Measurements from ENCODE around the gene SPRED2.

SPRED2 gene

DNA sequence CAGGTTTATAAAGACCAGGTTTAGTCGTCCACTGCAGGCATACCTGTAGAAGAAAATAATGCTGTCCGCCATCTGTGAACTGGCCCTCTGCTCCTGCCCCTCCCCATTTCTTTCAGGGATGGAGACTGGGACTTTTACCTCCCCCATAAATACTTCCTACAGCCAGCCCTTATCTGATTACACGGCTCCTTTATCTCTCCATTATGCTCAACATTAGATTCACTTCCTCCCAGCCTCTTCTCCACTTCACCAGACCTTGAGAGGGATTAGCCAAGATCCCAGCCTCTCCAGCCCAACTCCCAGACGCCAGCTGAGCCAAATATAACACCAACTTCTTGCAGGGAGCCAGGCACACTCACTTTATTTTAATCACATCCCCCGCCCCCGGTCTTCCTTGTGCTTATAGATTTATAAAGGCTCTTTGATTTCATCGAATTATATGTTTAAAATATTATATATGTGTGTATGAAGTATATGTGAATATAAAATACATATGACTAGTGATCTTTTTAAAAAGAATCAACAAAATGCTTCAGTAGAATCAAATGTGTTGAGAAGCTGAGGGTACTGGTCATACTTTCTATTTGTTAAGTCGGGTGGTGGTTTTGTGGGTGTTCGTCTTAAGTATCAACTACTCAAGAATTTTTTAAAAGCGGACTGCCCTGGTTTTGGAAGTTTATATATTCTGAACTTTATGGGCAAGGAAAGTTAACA, 81.0 kb downstream of the SPRED2 start:
- Histone ChIP-seq H3K36me3 (ENCODE audit: insufficient read depth, low read length) (no peaks in the 10 kb centered on the region), H3K27ac (peak overlapping the region; percentile 86; the same call in 1 of the 2 replicates), H3K4me3 (peak overlapping the region; percentile 60), H3K9ac (ENCODE audit: insufficient read length) (no peak overlapping the region), H3K9me3 (ENCODE audit: low read depth, low read length) (no peaks in the 10 kb centered on the region)
- no peak for DNase-seq (ENCODE audit: low read depth, low spot score)
- TF ChIP-seq EZH2 (IDR thresholded peaks at IDR 0.05) (no peak), FOXP2 (optimal IDR thresholded peaks at IDR 0.05; ENCODE audit: control extremely low read depth, extremely low read length, insufficient read depth) (no peak), POLR2AphosphoS5 (IDR thresholded peaks at IDR 0.05; ENCODE audit: borderline replicate concordance, low read depth, low read length) (no peak)

DNA sequence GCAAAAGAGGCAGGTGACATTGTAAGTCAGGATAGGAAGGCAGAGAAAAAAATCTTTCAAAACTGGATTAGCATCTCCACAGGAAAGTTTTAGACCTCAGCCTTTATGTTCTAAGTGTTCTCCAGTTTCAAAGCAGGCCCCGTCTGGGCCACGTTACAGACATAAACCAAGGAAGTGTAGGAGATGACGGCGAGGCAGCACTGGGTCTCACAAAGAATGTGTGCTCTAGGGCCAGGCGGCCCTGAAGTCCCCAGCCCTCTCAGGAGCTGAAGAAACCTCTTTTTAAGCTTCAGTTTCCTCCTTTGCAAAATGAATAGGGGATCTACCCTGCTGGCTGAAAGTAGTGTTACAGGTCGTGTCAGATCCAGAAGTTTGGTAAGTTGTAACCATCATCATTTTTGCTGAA, 81.7 kb downstream of the SPRED2 start:
- no peak overlapping the region for H3K9ac ChIP-seq (ENCODE audit: insufficient read length)
- H3K36me3 ChIP-seq (ENCODE audit: insufficient read depth, low read length): no peaks in the 10 kb centered on the region
- TF ChIP-seq FOXP2 (optimal IDR thresholded peaks at IDR 0.05; ENCODE audit: control extremely low read depth, extremely low read length, insufficient read depth) (no peak), POLR2AphosphoS5 (IDR thresholded peaks at IDR 0.05; ENCODE audit: borderline replicate concordance, low read depth, low read length) (no peak), EZH2 (IDR thresholded peaks at IDR 0.05) (no peak)
- peak overlapping the region; percentile 86 for H3K27ac ChIP-seq
- no peak for DNase-seq (ENCODE audit: low read depth, low spot score)
- no peaks in the 10 kb centered on the region for H3K9me3 ChIP-seq (ENCODE audit: low read depth, low read length)
- H3K4me3 ChIP-seq: peak overlapping the region; percentile 60

DNA sequence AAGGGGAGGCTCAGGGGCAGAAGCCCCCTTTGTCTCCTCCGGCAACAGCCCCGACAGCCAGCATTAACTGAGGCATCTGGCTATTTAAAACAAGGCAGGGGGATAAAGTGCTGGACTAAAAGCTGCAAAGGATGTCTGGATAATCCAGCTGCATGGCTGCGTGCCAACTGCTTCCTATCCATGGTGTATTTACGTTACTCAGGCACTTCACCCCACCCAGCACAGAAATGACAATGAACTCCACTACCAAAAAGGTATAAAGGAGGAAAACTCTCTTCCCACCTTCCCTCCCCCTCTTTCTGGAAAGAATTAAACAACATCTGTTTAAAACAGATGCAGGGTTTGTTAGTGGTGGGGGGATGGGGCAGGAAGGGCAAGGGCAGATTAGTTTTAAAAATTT, 82.5 kb downstream of the SPRED2 start:
- Histone ChIP-seq H3K9me3 (ENCODE audit: low read depth, low read length) (no peaks in the 10 kb centered on the region), H3K4me3 (peak overlapping the region; percentile 60), H3K36me3 (ENCODE audit: insufficient read depth, low read length) (no peaks in the 10 kb centered on the region), H3K9ac (ENCODE audit: insufficient read length) (no peak overlapping the region), H3K27ac (peak overlapping the region; percentile 86)
- TF ChIP-seq POLR2AphosphoS5 (IDR thresholded peaks at IDR 0.05; ENCODE audit: borderline replicate concordance, low read depth, low read length) (no peak), EZH2 (IDR thresholded peaks at IDR 0.05) (no peak), FOXP2 (optimal IDR thresholded peaks at IDR 0.05; ENCODE audit: control extremely low read depth, extremely low read length, insufficient read depth) (no peak)
- DNase-seq (ENCODE audit: low read depth, low spot score): no peak

DNA sequence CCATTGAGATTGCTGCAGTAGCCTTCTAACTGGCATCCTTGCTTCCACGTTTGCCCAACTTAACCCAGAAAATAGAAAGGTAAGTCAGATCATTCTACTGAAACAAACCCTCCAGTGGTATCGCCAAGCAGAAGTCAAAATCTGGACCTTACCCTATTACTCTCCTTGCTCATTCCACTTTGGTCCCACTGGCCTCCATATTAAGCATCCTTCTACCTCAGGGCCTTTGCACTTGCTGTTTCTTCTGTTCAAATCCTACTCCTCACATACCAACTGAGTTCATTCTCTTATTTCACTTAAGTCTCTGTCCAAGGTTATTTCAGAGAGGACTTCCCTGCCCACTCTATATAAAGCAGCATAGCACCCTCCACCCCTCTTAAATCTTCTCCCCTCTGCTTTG, 84.5 kb downstream of the SPRED2 start:
- no peaks in the 10 kb centered on the region for H3K36me3 ChIP-seq (ENCODE audit: insufficient read depth, low read length)
- no peak for TF ChIP-seq POLR2AphosphoS5 (IDR thresholded peaks at IDR 0.05; ENCODE audit: borderline replicate concordance, low read depth, low read length)
- TF ChIP-seq EZH2 (IDR thresholded peaks at IDR 0.05): no peak
- no peak for TF ChIP-seq FOXP2 (optimal IDR thresholded peaks at IDR 0.05; ENCODE audit: control extremely low read depth, extremely low read length, insufficient read depth)
- H3K4me3 ChIP-seq: no peak overlapping the region
- H3K9me3 ChIP-seq (ENCODE audit: low read depth, low read length): no peaks in the 10 kb centered on the region
- no peak overlapping the region for H3K9ac ChIP-seq (ENCODE audit: insufficient read length)
- DNase-seq (ENCODE audit: low read depth, low spot score): no peak
- no peak overlapping the region for H3K27ac ChIP-seq

DNA sequence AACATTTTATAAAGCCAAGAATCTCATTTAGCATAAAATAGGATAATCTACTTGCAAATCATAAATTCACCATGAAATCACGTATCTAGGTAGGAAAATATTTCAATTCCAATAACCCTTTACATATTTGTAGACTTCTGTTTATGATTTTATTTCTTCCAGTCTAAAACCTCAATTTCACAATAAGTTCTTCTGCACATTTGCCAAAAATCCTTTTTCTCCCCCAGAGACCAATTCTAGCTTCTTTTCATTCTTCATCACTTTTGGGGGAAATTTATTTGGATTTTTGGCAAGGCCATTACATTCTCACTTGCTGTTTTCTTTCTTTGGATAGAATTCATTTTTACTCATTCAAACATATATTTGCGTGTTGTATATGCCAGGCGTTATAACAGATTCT, 86.8 kb downstream of the SPRED2 start:
- Histone ChIP-seq H3K9me3 (ENCODE audit: low read depth, low read length) (no peaks in the 10 kb centered on the region), H3K9ac (ENCODE audit: insufficient read length) (no peak overlapping the region), H3K36me3 (ENCODE audit: insufficient read depth, low read length) (peaks cover 6% of the 10 kb centered on the region; the same call in 1 of the 2 replicates), H3K4me3 (no peak overlapping the region), H3K27ac (peak overlapping the region; percentile 15; the same call in 1 of the 2 replicates)
- TF ChIP-seq EZH2 (IDR thresholded peaks at IDR 0.05): no peak
- no peak for TF ChIP-seq FOXP2 (optimal IDR thresholded peaks at IDR 0.05; ENCODE audit: control extremely low read depth, extremely low read length, insufficient read depth)
- TF ChIP-seq POLR2AphosphoS5 (IDR thresholded peaks at IDR 0.05; ENCODE audit: borderline replicate concordance, low read depth, low read length): no peak
- DNase-seq (ENCODE audit: low read depth, low spot score): no peak

DNA sequence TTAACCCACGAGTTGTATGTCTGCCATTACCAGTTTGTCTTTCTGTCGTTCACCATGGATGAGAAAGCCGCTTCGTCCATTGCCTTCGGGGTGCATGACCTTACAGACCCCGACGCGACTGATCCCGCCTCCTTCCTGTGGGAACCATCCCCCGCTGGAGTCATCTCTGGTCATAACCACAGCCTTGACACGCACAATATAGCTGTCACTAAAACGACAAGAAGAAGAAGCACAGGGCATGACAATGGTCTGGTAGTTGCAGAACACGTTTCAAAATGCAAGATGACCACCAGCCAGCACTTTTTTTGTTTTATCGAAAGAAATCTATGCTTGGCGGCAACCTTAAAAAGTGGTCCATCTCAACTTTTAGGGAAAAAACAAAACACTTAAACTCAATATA, 87.7 kb downstream of the SPRED2 start:
- H3K4me3 ChIP-seq: no peak overlapping the region
- no peak for TF ChIP-seq EZH2 (IDR thresholded peaks at IDR 0.05)
- TF ChIP-seq POLR2AphosphoS5 (IDR thresholded peaks at IDR 0.05; ENCODE audit: borderline replicate concordance, low read depth, low read length): no peak
- DNase-seq (ENCODE audit: low read depth, low spot score): no peak
- H3K27ac ChIP-seq: no peak overlapping the region
- no peak overlapping the region for H3K9ac ChIP-seq (ENCODE audit: insufficient read length)
- H3K36me3 ChIP-seq (ENCODE audit: insufficient read depth, low read length): peaks cover 8% of the 10 kb centered on the region; the same call in 1 of the 2 replicates
- no peaks in the 10 kb centered on the region for H3K9me3 ChIP-seq (ENCODE audit: low read depth, low read length)

DNA sequence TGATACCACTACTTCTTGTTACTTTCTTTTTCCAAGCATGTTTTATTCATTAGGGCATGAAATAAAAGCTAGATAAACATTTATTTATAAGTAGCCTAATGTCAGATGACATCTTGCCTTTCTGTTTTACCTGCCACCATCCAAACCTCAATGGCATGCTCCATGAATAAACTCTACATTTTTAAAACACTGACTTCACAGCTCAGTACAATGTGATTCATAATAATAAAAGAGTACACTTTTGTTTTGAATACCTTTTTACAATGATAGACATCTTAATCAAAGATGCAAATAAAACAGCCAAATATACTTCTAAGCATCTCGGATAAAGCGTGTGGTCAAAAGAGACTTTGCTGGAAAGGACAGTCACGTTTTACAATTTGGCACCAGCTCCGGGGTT, 88.2 kb downstream of the SPRED2 start:
- Histone ChIP-seq H3K9me3 (ENCODE audit: low read depth, low read length) (no peaks in the 10 kb centered on the region), H3K9ac (ENCODE audit: insufficient read length) (no peak overlapping the region), H3K27ac (no peak overlapping the region), H3K4me3 (no peak overlapping the region), H3K36me3 (ENCODE audit: insufficient read depth, low read length) (peaks cover 8% of the 10 kb centered on the region; the same call in 1 of the 2 replicates)
- TF ChIP-seq POLR2AphosphoS5 (IDR thresholded peaks at IDR 0.05; ENCODE audit: borderline replicate concordance, low read depth, low read length) (no peak), EZH2 (IDR thresholded peaks at IDR 0.05) (no peak)
- DNase-seq (ENCODE audit: low read depth, low spot score): no peak

DNA sequence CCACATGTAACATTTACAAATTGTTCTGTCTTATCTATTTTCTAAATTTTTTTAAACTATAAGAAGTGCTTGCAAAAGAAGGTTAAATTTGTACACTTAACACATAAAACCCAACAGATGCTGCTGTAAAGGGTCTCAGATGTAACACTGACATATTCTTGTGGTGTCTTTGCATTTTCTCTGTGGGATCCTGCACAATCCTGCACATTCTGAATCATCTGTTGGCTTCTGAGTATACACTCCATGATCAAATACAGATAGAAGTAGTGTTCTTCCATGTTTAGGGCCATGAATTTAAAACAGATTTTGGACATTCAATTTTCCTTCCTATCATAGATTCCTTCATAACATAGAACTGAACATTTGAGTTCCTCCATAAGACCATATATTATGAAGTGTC, 89.0 kb downstream of the SPRED2 start:
- peaks cover 8% of the 10 kb centered on the region; the same call in 1 of the 2 replicates for H3K36me3 ChIP-seq (ENCODE audit: insufficient read depth, low read length)
- no peaks in the 10 kb centered on the region for H3K9me3 ChIP-seq (ENCODE audit: low read depth, low read length)
- no peak overlapping the region for H3K4me3 ChIP-seq
- TF ChIP-seq EZH2 (IDR thresholded peaks at IDR 0.05): no peak
- TF ChIP-seq FOXP2 (optimal IDR thresholded peaks at IDR 0.05; ENCODE audit: control extremely low read depth, extremely low read length, insufficient read depth): no peak
- no peak for TF ChIP-seq POLR2AphosphoS5 (IDR thresholded peaks at IDR 0.05; ENCODE audit: borderline replicate concordance, low read depth, low read length)
- no peak overlapping the region for H3K9ac ChIP-seq (ENCODE audit: insufficient read length)
- no peak for DNase-seq (ENCODE audit: low read depth, low spot score)
- no peak overlapping the region for H3K27ac ChIP-seq
